WTC11 (cell line): ENCODE data around the gene CREB1. TPM values are rescaled to one million over a fixed set of nuclear protein-coding genes. Genes with fewer than 3 reads are reported as not detected.

Source experiments
- ATAC-seq: fragments of 200-7000 bp; cut with Tn5 transposase; 2 replicates; pipeline ENCODE4 v1.10.0; 2021; ENCODE audit warnings: mild to moderate bottlenecking, moderate library complexity
- CTCF ChIA-PET: fragments of 300-600 bp; sonication (Branson Sonifier 250); formaldehyde crosslinking; loops from one replicate; lab custom pipeline; 2021; ENCODE audit warnings: antibody characterized with exemption; lab: Charles Lee
- POLR2A ChIA-PET: fragments of 350-600 bp; sonication (Branson Sonifier 250); formaldehyde crosslinking; loops from one replicate; lab custom pipeline; 2021; ENCODE audit warnings: antibody characterized with exemption; lab: Charles Lee
- DNase-seq: peaks from one replicate; pipeline ENCODE4 v3.0.0; 2021; ENCODE audit warnings: low spot score
- H3K27ac Mint-ChIP-seq: 2 replicates; pipeline ENCODE4 v1.8.0; 2021; ENCODE audit warnings: mixed read lengths
- H3K27me3 Mint-ChIP-seq: 2 replicates; pipeline ENCODE4 v1.8.0; 2021; ENCODE audit warnings: low read depth, mild to moderate bottlenecking, moderate library complexity, mixed read lengths
- H3K36me3 Mint-ChIP-seq: 2 replicates; pipeline ENCODE4 v1.8.0; 2021; ENCODE audit warnings: mixed read lengths
- H3K4me1 Mint-ChIP-seq: 2 replicates; pipeline ENCODE4 v1.8.0; 2022; ENCODE audit warnings: mixed read lengths
- H3K4me3 Mint-ChIP-seq: 2 replicates; pipeline ENCODE4 v1.8.0; 2021; ENCODE audit warnings: mild to moderate bottlenecking, moderate library complexity, mixed read lengths
- H3K9me3 Mint-ChIP-seq: 2 replicates; pipeline ENCODE4 v1.8.0; 2021; ENCODE audit warnings: mixed read lengths
- ATF1 ChIP-seq: sonication (generic); formaldehyde crosslinking; IDR thresholded peaks from 2 replicates; pipeline ENCODE4 v1.8.1; 2023; ENCODE audit warnings: mild to moderate bottlenecking, moderate library complexity, missing genetic modification reagents
- CTCF ChIP-seq: fragments of 200-600 bp; IDR thresholded peaks from 2 replicates; pipeline ENCODE4 v1.8.0; 2022; ENCODE audit warnings: antibody characterized with exemption
- E2F4 ChIP-seq: sonication (generic); formaldehyde crosslinking; IDR thresholded peaks from 2 replicates; pipeline ENCODE4 v1.8.1; 2022; ENCODE audit warnings: low read depth, mild to moderate bottlenecking, moderate library complexity, missing genetic modification reagents, borderline replicate concordance
- E2F5 ChIP-seq: sonication (generic); formaldehyde crosslinking; IDR thresholded peaks from 2 replicates; pipeline ENCODE4 v1.8.1; 2022; ENCODE audit warnings: mild to moderate bottlenecking, moderate library complexity, missing genetic modification reagents
- ERG ChIP-seq: fragments of 250-450 bp; sonication (Bioruptor Pico); IDR thresholded peaks from 2 replicates; pipeline ENCODE4 v1.8.0; 2021; ENCODE audit warnings: mild to moderate bottlenecking
- ESRRA ChIP-seq: sonication (generic); formaldehyde crosslinking; IDR thresholded peaks from 2 replicates; pipeline ENCODE4 v1.8.1; 2022; ENCODE audit warnings: mild to moderate bottlenecking, missing genetic modification reagents, borderline replicate concordance
- FOXJ3 ChIP-seq: sonication (generic); formaldehyde crosslinking; IDR thresholded peaks from 2 replicates; pipeline ENCODE4 v1.9.0; 2021; ENCODE audit warnings: missing genetic modification reagents, mild to moderate bottlenecking, borderline replicate concordance
- HMGXB4 ChIP-seq: sonication (generic); formaldehyde crosslinking; IDR thresholded peaks from 2 replicates; pipeline ENCODE4 v1.8.1; 2023; ENCODE audit warnings: mild to moderate bottlenecking, moderate library complexity, missing genetic modification reagents
- KAT7 ChIP-seq: sonication (generic); formaldehyde crosslinking; IDR thresholded peaks from 2 replicates; pipeline ENCODE4 v1.8.1; 2023; ENCODE audit warnings: missing genetic modification reagents, mild to moderate bottlenecking, borderline replicate concordance
- MAX ChIP-seq: sonication (generic); formaldehyde crosslinking; IDR thresholded peaks from 2 replicates; pipeline ENCODE4 v1.8.0; 2022; ENCODE audit warnings: mild to moderate bottlenecking, missing genetic modification reagents
- NR3C1 ChIP-seq: sonication (generic); formaldehyde crosslinking; conservative IDR thresholded peaks from 2 replicates; pipeline ENCODE4 v1.8.1; 2023; ENCODE audit warnings: low read depth, mild to moderate bottlenecking, missing genetic modification reagents
- PRDM15 ChIP-seq: sonication (generic); formaldehyde crosslinking; IDR thresholded peaks from 2 replicates; pipeline ENCODE4 v1.8.0; 2022; ENCODE audit warnings: missing genetic modification reagents
- SMAD3 ChIP-seq: sonication (generic); formaldehyde crosslinking; IDR thresholded peaks from 2 replicates; pipeline ENCODE4 v1.8.0; 2022; ENCODE audit warnings: missing genetic modification reagents, mild to moderate bottlenecking, borderline replicate concordance
- ZMAT4 ChIP-seq: fragments of 250-450 bp; sonication (Bioruptor Pico); IDR thresholded peaks from 2 replicates; pipeline ENCODE4 v1.9.0; 2021; ENCODE audit warnings: mild to moderate bottlenecking
- ZNF121 ChIP-seq: sonication (generic); formaldehyde crosslinking; IDR thresholded peaks from 2 replicates; pipeline ENCODE4 v1.8.0; 2023; ENCODE audit warnings: missing genetic modification reagents
- ZNF219 ChIP-seq: sonication (generic); formaldehyde crosslinking; IDR thresholded peaks from 2 replicates; pipeline ENCODE4 v1.8.0; 2023; ENCODE audit warnings: missing genetic modification reagents, mild to moderate bottlenecking, borderline replicate concordance
- ZNF416 ChIP-seq: fragments of 250-450 bp; sonication (Bioruptor Pico); IDR thresholded peaks from 2 replicates; pipeline ENCODE4 v1.9.0; 2021; ENCODE audit warnings: mild to moderate bottlenecking, inconsistent platforms
- ZNF423 ChIP-seq: fragments of 250-450 bp; sonication (Bioruptor Pico); IDR thresholded peaks from 2 replicates; pipeline ENCODE4 v2.1.2; 2022; ENCODE audit warnings: mild to moderate bottlenecking, moderate library complexity
- ZNF532 ChIP-seq: fragments of 250-450 bp; sonication (Bioruptor Pico); IDR thresholded peaks from 2 replicates; pipeline ENCODE4 v1.9.0; 2021; ENCODE audit warnings: mild to moderate bottlenecking, borderline replicate concordance
- total RNA-seq: library from RNA; stranded (reverse); gene quantifications from 3 replicates; pipeline ENCODE4 v1.2.3, GENCODE V29; 2021

The CREB1 gene
- total RNA-seq, 1 experiment from 2014 or later, result 97.7 TPM

GRCh38 chr2:207511851-207512250, 17.9 kb upstream of the CREB1 start:
- no peaks in the 10 kb centered on the region for H3K36me3 Mint-ChIP-seq
- TF ChIP-seq FOXJ3 (no peak), PRDM15 (CRISPR knock-in tag) (peak; percentile 96)
- POLR2A ChIA-PET, result no interaction called here
- H3K4me1 Mint-ChIP-seq, result peaks cover 2% of the 10 kb centered on the region; the same call in 1 of the 2 replicates
- H3K9me3 Mint-ChIP-seq, result peaks cover 10% of the 10 kb centered on the region
- DNase-seq (no peak), ATAC-seq (peak; percentile 60)
- no peaks in the 10 kb centered on the region for H3K27me3 Mint-ChIP-seq
- H3K27ac Mint-ChIP-seq, result no peak overlapping the region
- CTCF ChIA-PET, result no interaction called here
- no peak overlapping the region for H3K4me3 Mint-ChIP-seq

- Mint-ChIP-seq H3K4me3 (no peak overlapping the region), H3K36me3 (no peaks in the 10 kb centered on the region), H3K4me1 (no peaks in the 10 kb centered on the region), H3K27ac (no peak overlapping the region), H3K27me3 (no peaks in the 10 kb centered on the region; the same call in 1 of the 2 replicates), H3K9me3 (peaks cover 10% of the 10 kb centered on the region)
- POLR2A ChIA-PET, result no interaction called here
- CTCF ChIA-PET, result no interaction called here
- no peak for ATAC-seq
- no peak for DNase-seq
- no peak for TF ChIP-seq ZNF219 (CRISPR knock-in tag)
- no peak for TF ChIP-seq ATF1
- no peak for TF ChIP-seq ZNF121
- TF ChIP-seq E2F5, result no peak
- no peak for TF ChIP-seq KAT7 (CRISPR knock-in tag)
- no peak for TF ChIP-seq ZNF416 (CRISPR knock-in tag)
- TF ChIP-seq ERG, result no peak
- TF ChIP-seq MAX (CRISPR knock-in tag), result no peak
- no peak for TF ChIP-seq ZNF423
- TF ChIP-seq CTCF, result no peak
- TF ChIP-seq SMAD3, result no peak
- TF ChIP-seq ZNF532 (CRISPR knock-in tag), result no peak
- TF ChIP-seq E2F4, result no peak
- TF ChIP-seq ZMAT4, result no peak
- no peak for TF ChIP-seq ESRRA (CRISPR knock-in tag)
- no peak for TF ChIP-seq NR3C1 (CRISPR knock-in tag)
- no peak for TF ChIP-seq HMGXB4 (CRISPR knock-in tag)
Observed at GRCh38 chr2:207512356-207512755, 17.4 kb upstream of the CREB1 start.
